Renal cortex interstitium (tissue), 11 donors: ENCODE data around the gene DSTN. TPM values are rescaled to one million over a fixed set of nuclear protein-coding genes. Genes with fewer than 3 reads are reported as not detected.
A peak's percentile ranks its signal among the peaks of the same experiment; 100 is the strongest.

Experiments used
- DNase-seq, 11 donors: peaks; one replicate each; pipeline ENCODE4 v3.0.0-alpha.2; 2013; ENCODE audit warnings: low read depth in 9 of 11, low spot score in 4 of 11; ENCODE audit errors: extremely low read depth in 1 of 11
- polyA plus RNA-seq, 3 donors: library from polyadenylated mRNA; unstranded; fragments of 120-200 nt; gene quantifications; one replicate each; pipeline ENCODE4 v1.2.1, GENCODE V29; 2013; ENCODE audit not compliant: insufficient read length in 3 of 3

Gene DSTN
- polyA plus RNA-seq, 3 donors, result 349 to 388 (median 373) TPM

- no peak for DNase-seq
These were observed 1.7 kb upstream of the DSTN start for GRCh38 chr20:17568045-17568788.

GRCh38 chr20:17568972-17569521, 828 bp upstream of the DSTN start:
- DNase-seq, result peak in 8 of 11 donors; percentile 51 to 73 (median 65)

GRCh38 chr20:17570347-17571152, 675 bp downstream of the DSTN start:
- peak in 5 of 11 donors; percentile 49 to 56 (median 54) for DNase-seq

- DNase-seq, result no peak
These were observed 1.3 kb downstream of the DSTN start for GRCh38 chr20:17571153-17571527.

- no peak for DNase-seq
These were observed 2.3 kb downstream of the DSTN start for GRCh38 chr20:17572034-17572638.

- DNase-seq, result no peak
These were observed 3.6 kb downstream of the DSTN start for GRCh38 chr20:17573463-17573862.

GRCh38 chr20:17576215-17576614, 6.3 kb downstream of the DSTN start:
- no peak for DNase-seq

- no peak for DNase-seq
These were observed 9.6 kb downstream of the DSTN start for GRCh38 chr20:17579369-17580039.

GRCh38 chr20:17580895-17581294, 11.0 kb downstream of the DSTN start:
- DNase-seq, result no peak

GRCh38 chr20:17583126-17583525, 13.3 kb downstream of the DSTN start:
- no peak for DNase-seq

- DNase-seq, result no peak
These were observed 14.8 kb downstream of the DSTN start for GRCh38 chr20:17584689-17585088.

- DNase-seq, result no peak
These were observed 16.4 kb downstream of the DSTN start for GRCh38 chr20:17586250-17586649.

GRCh38 chr20:17587148-17587547, 17.3 kb downstream of the DSTN start:
- no peak for DNase-seq

GRCh38 chr20:17587824-17588223, 17.9 kb downstream of the DSTN start:
- no peak for DNase-seq

- DNase-seq, result no peak
These were observed 19.4 kb downstream of the DSTN start for GRCh38 chr20:17589161-17589834.

GRCh38 chr20:17590245-17590644, 20.4 kb downstream of the DSTN start:
- no peak for DNase-seq

- DNase-seq, result no peak
These were observed 24.0 kb downstream of the DSTN start for GRCh38 chr20:17593902-17594301.

- peak in 3 of 11 donors; percentile 33 to 50 (median 50) for DNase-seq
These were observed 24.6 kb downstream of the DSTN start for GRCh38 chr20:17594443-17594842.

GRCh38 chr20:17595856-17596255, 26.0 kb downstream of the DSTN start:
- DNase-seq, result no peak
